K562 (cell line): Measurements from ENCODE around the gene NMRK2. TPM values are rescaled to one million over a fixed set of nuclear protein-coding genes. Genes with fewer than 3 reads are reported as not detected.
A peak's percentile ranks its signal among the peaks of the same experiment; 100 is the strongest.

ENCODE experiments used
- ARID3B ChIP-seq: fragments of 250-450 bp; sonication (Bioruptor Pico); IDR thresholded peaks from 2 replicates; pipeline ENCODE4 v1.4.0; 2020; ENCODE audit warnings: borderline replicate concordance
- CEBPG ChIP-seq, 3 experiments: fragments of 200-800 bp in 1 of 3; sonication (Bioruptor generic) in 1 of 3; sonication (generic) in 1 of 3; formaldehyde crosslinking in 1 of 3; IDR thresholded peaks in 2 of 3; conservative IDR thresholded peaks in 1 of 3; 2 replicates each; pipeline versions ENCODE4 v1.6.1 to v1.8.0; 2016 to 2022; ENCODE audit warnings: missing compliant biosample characterization in 2 of 3, missing genetic modification characterization in 2 of 3, mild to moderate bottlenecking in 1 of 3, missing genetic modification reagents in 1 of 3
- DLX4 ChIP-seq: fragments of 250-450 bp; sonication (Bioruptor Pico); IDR thresholded peaks from 2 replicates; pipeline ENCODE4 v1.6.1; 2021; ENCODE audit warnings: mild to moderate bottlenecking
- DMBX1 ChIP-seq: fragments of 250-450 bp; sonication (Bioruptor Pico); IDR thresholded peaks from 2 replicates; pipeline ENCODE4 v1.8.0; 2022; ENCODE audit warnings: inconsistent platforms, mild to moderate bottlenecking, moderate library complexity, borderline replicate concordance
- ELF4 ChIP-seq: fragments of 450-650 bp; formaldehyde crosslinking; IDR thresholded peaks from 2 replicates; pipeline ENCODE4 v1.4.0; 2022; ENCODE audit warnings: missing genetic modification characterization
- GTF2E2 ChIP-seq: fragments of 200-800 bp; sonication (Bioruptor generic); IDR thresholded peaks from 2 replicates; pipeline ENCODE4 v1.6.1; 2016; ENCODE audit warnings: missing genetic modification characterization, missing compliant biosample characterization
- HDAC3 ChIP-seq: fragments of 450-650 bp; IDR thresholded peaks from 2 replicates; pipeline ENCODE4 v1.6.1; 2018; ENCODE audit warnings: borderline replicate concordance, mild to moderate bottlenecking, moderate library complexity; ENCODE audit not compliant: partially characterized antibody
- HMBOX1 ChIP-seq: sonication (generic); IDR thresholded peaks from 2 replicates; pipeline ENCODE4 v1.6.1; 2016
- HNRNPUL1 ChIP-seq: fragments of 200-400 bp; formaldehyde crosslinking; IDR thresholded peaks from 2 replicates; pipeline ENCODE4 v1.6.1; 2017; ENCODE audit warnings: low read length
- HSF4 ChIP-seq: fragments of 250-450 bp; sonication (Bioruptor Pico); IDR thresholded peaks from 2 replicates; pipeline ENCODE4 v2.1.2; 2022; ENCODE audit warnings: mild to moderate bottlenecking, moderate library complexity, borderline replicate concordance
- JUNB ChIP-seq: fragments of 450-650 bp; formaldehyde crosslinking; conservative IDR thresholded peaks from 2 replicates; pipeline ENCODE4 v1.4.0; 2020; ENCODE audit warnings: mild to moderate bottlenecking
- KHSRP ChIP-seq: fragments of 450-650 bp; IDR thresholded peaks from 2 replicates; pipeline ENCODE4 v1.6.1; 2017
- MLLT1 ChIP-seq, 2 experiments: fragments of 450-650 bp; IDR thresholded peaks; 2 replicates each; pipeline ENCODE4 v1.6.1; 2016
- NCOA2 ChIP-seq, 2 experiments: fragments of 450-650 bp; IDR thresholded peaks; 2 replicates each; pipeline ENCODE4 v1.6.1; 2018; ENCODE audit warnings: mild to moderate bottlenecking in 2 of 2, moderate library complexity in 1 of 2; ENCODE audit not compliant: partially characterized antibody in 2 of 2
- PTBP1 ChIP-seq: fragments of 200-400 bp; formaldehyde crosslinking; IDR thresholded peaks from 2 replicates; pipeline ENCODE4 v1.6.1; 2017; ENCODE audit warnings: low read depth, low read length
- RFX7 ChIP-seq: fragments of 250-450 bp; sonication (Bioruptor Pico); IDR thresholded peaks from 2 replicates; pipeline ENCODE4 v1.5.1; 2021; ENCODE audit warnings: mild to moderate bottlenecking
- SMARCE1 ChIP-seq: fragments of 450-650 bp; IDR thresholded peaks from 2 replicates; pipeline ENCODE4 v1.7.1; 2016; ENCODE audit warnings: mild to moderate bottlenecking
- WHSC1 ChIP-seq: IDR thresholded peaks from one replicate; pipeline ENCODE4 v1.6.1; 2012; ENCODE audit warnings: low read length, control low read depth, inconsistent platforms
- ZBTB49 ChIP-seq: sonication (generic); formaldehyde crosslinking; IDR thresholded peaks from 2 replicates; pipeline ENCODE4 v1.8.0; 2022; ENCODE audit warnings: missing genetic modification reagents, mild to moderate bottlenecking, borderline replicate concordance
- ZNF232 ChIP-seq: sonication (generic); formaldehyde crosslinking; IDR thresholded peaks from 2 replicates; pipeline ENCODE4 v1.8.0; 2022; ENCODE audit warnings: mild to moderate bottlenecking, missing genetic modification reagents
- ZNF384 ChIP-seq: IDR thresholded peaks from 2 replicates; pipeline ENCODE4 v1.6.1; 2012; ENCODE audit warnings: low read depth, low read length, improper control_type of control experiment
- ZNF561 ChIP-seq: fragments of 450-650 bp; formaldehyde crosslinking; conservative IDR thresholded peaks from 2 replicates; pipeline ENCODE4 v1.4.0; 2020; ENCODE audit warnings: mild to moderate bottlenecking, moderate library complexity
- ZNF584 ChIP-seq: fragments of 200-800 bp; sonication (Bioruptor generic); IDR thresholded peaks from 2 replicates; pipeline ENCODE4 v1.6.1; 2016; ENCODE audit warnings: low read depth, mild to moderate bottlenecking, missing genetic modification characterization, missing compliant biosample characterization
- polyA plus RNA-seq, 8 experiments: library from polyadenylated mRNA; depleted of rRNA in 4 of 8; stranded (reverse) in 5 of 8; unstranded in 3 of 8; fragments of >200 nt; fragmentation: Nextera tagmentation in 2 of 8; fragmentation: Illumina TruSeq in 1 of 8; extraction: Ambion mirVana in 2 of 8; extraction: Trizol in 1 of 8; gene quantifications; 2 replicates each; pipeline versions ENCODE4 v1.2.1 to v1.2.3, GENCODE V29; 2011 to 2014; ENCODE audit warnings: inconsistent platforms in 1 of 8, missing spikeins in 1 of 8
- total RNA-seq, 7 experiments: library from RNA; depleted of rRNA in 6 of 7; stranded (reverse); fragments of >200 nt in 6 of 7; fragmentation: Illumina TruSeq in 2 of 7; extraction: Trizol in 2 of 7; gene quantifications; 2 replicates each; pipeline versions ENCODE4 v1.2.1 to v1.2.3, GENCODE V29; 2011 to 2021; ENCODE audit warnings: low replicate concordance in 1 of 7

NMRK2 gene
- total and polyA plus RNA-seq, 9 of the 15 experiments (the other 6 are each of a cell fraction or from before 2014, with no cell fraction given) = not detected

GRCh38 chr19:3970313-3970807, 37.5 kb downstream of the NMRK2 start (continued):
- TF ChIP-seq NCOA2 (IDR thresholded peaks at IDR 0.05; ENCODE audit: partially characterized antibody in 2 of 2) = no peak
- TF ChIP-seq ZNF584 (CRISPR knock-in tag) = no peak
- TF ChIP-seq ARID3B (CRISPR knock-in tag) = no peak
- no peak for TF ChIP-seq HMBOX1
- no peak for TF ChIP-seq WHSC1
- no peak for TF ChIP-seq ZNF232 (CRISPR knock-in tag)
- TF ChIP-seq RFX7 (CRISPR knock-in tag) = no peak
- TF ChIP-seq ZBTB49 (CRISPR knock-in tag) = no peak
- 0 out of 4 replicates have a peak, but pooled peaks have one; percentile 14 to 24 for TF ChIP-seq MLLT1 (IDR thresholded peaks at IDR 0.05)
- TF ChIP-seq HSF4 (CRISPR knock-in tag) = no peak
- TF ChIP-seq SMARCE1 = no peak
- TF ChIP-seq ELF4 (CRISPR knock-in tag) = peak; percentile 70; the same call in 1 of the 2 replicates
- TF ChIP-seq GTF2E2 (tag) = peak; percentile 21; the same call in 1 of the 2 replicates
- no peak for TF ChIP-seq ZNF384
- 0 out of 2 replicates have a peak, but pooled peaks have one; percentile 43 for TF ChIP-seq CEBPG (CRISPR knock-in tag; IDR thresholded peaks at IDR 0.05)
- TF ChIP-seq CEBPG (tag; conservative IDR thresholded peaks at IDR 0.05 in 1 of 2, IDR thresholded peaks at IDR 0.05 in 1 of 2) = no peak
- no peak for TF ChIP-seq DLX4 (CRISPR knock-in tag)
- no peak for TF ChIP-seq HDAC3
- no peak for TF ChIP-seq HNRNPUL1
- no peak for TF ChIP-seq ZNF561
- TF ChIP-seq PTBP1 = no peak
- no peak for TF ChIP-seq JUNB (CRISPR knock-in tag)
- TF ChIP-seq DMBX1 (CRISPR knock-in tag) = no peak
- TF ChIP-seq KHSRP = no peak
